K562 (cell line): ENCODE data around the gene FAM131C. TPM values are rescaled to one million over a fixed set of nuclear protein-coding genes. Genes with fewer than 3 reads are reported as not detected.

Experiments used
- BRF1 ChIP-seq: IDR thresholded peaks from 3 replicates; pipeline ENCODE4 v1.6.1; 2011; ENCODE audit warnings: borderline replicate concordance, mild to moderate bottlenecking; ENCODE audit not compliant: insufficient read length; ENCODE audit errors: extremely low read depth
- DLX4 ChIP-seq: fragments of 250-450 bp; sonication (Bioruptor Pico); IDR thresholded peaks from 2 replicates; pipeline ENCODE4 v1.6.1; 2021; ENCODE audit warnings: mild to moderate bottlenecking
- EGR1 ChIP-seq: fragments of 450-650 bp; conservative IDR thresholded peaks from 2 replicates; pipeline ENCODE4 v1.6.1; 2017; ENCODE audit warnings: mild to moderate bottlenecking
- KLF13 ChIP-seq: fragments of 450-650 bp; IDR thresholded peaks from 2 replicates; pipeline ENCODE4 v1.6.1; 2016; ENCODE audit warnings: missing genetic modification characterization, low read depth, mild to moderate bottlenecking, missing compliant biosample characterization, moderate library complexity, borderline replicate concordance
- LEF1 ChIP-seq: fragments of 450-650 bp; IDR thresholded peaks from 2 replicates; pipeline ENCODE4 v1.6.1; 2016; ENCODE audit warnings: mild to moderate bottlenecking
- MED1 ChIP-seq: sonication (generic); formaldehyde crosslinking; IDR thresholded peaks from 2 replicates; pipeline ENCODE4 v1.8.1; 2023; ENCODE audit warnings: missing genetic modification reagents, borderline replicate concordance
- MNT ChIP-seq, 2 experiments: fragments of 450-650 bp; conservative IDR thresholded peaks; 2 replicates each; pipeline ENCODE4 v1.6.1; 2017; ENCODE audit warnings: mild to moderate bottlenecking in 2 of 2, moderate library complexity in 2 of 2
- RBM17 ChIP-seq: fragments of 200-400 bp; formaldehyde crosslinking; IDR thresholded peaks from 2 replicates; pipeline ENCODE4 v1.6.1; 2017; ENCODE audit warnings: low read depth, mild to moderate bottlenecking, low read length, borderline replicate concordance
- SMAD1 ChIP-seq: fragments of 150-350 bp; IDR thresholded peaks from 2 replicates; pipeline ENCODE4 v1.6.1; 2014; ENCODE audit warnings: low read length, low read depth; ENCODE audit not compliant: partially characterized antibody
- SRSF3 ChIP-seq: fragments of 200-400 bp; formaldehyde crosslinking; IDR thresholded peaks from 2 replicates; pipeline ENCODE4 v1.6.1; 2016; ENCODE audit warnings: mild to moderate bottlenecking, low read length, moderate library complexity; ENCODE audit not compliant: insufficient read depth
- TOE1 ChIP-seq, 2 experiments: fragments of 450-650 bp in 1 of 2; sonication (generic) in 1 of 2; formaldehyde crosslinking in 1 of 2; IDR thresholded peaks; 2 replicates each; pipeline versions ENCODE4 v1.7.1 to v1.8.0; 2016 to 2022; ENCODE audit warnings: borderline replicate concordance in 2 of 2, mild to moderate bottlenecking in 2 of 2, antibody characterized with exemption in 1 of 2, inconsistent platforms in 1 of 2, low read depth in 1 of 2, missing genetic modification reagents in 1 of 2, moderate library complexity in 1 of 2
- ZBTB40 ChIP-seq, 2 experiments: fragments of 450-650 bp in 1 of 2; sonication (generic) in 1 of 2; formaldehyde crosslinking in 1 of 2; IDR thresholded peaks; 2 replicates each; pipeline versions ENCODE4 v1.7.1 to v1.9.0; 2016 to 2022; ENCODE audit warnings: inconsistent platforms in 1 of 2, mild to moderate bottlenecking in 1 of 2, missing genetic modification reagents in 1 of 2
- ZNF41 ChIP-seq: fragments of 250-450 bp; sonication (Bioruptor Pico); conservative IDR thresholded peaks from 2 replicates; pipeline ENCODE4 v1.4.0; 2020; ENCODE audit warnings: mild to moderate bottlenecking
- ZNF586 ChIP-seq: fragments of 450-650 bp; formaldehyde crosslinking; conservative IDR thresholded peaks from 2 replicates; pipeline ENCODE4 v1.4.0; 2020; ENCODE audit warnings: mild to moderate bottlenecking, moderate library complexity
- ZNF79 ChIP-seq: fragments of 250-450 bp; sonication (Bioruptor Pico); IDR thresholded peaks from 2 replicates; pipeline ENCODE4 v1.4.0; 2020; ENCODE audit warnings: low read depth, mild to moderate bottlenecking, moderate library complexity
- ZSCAN29 ChIP-seq: fragments of 450-650 bp; IDR thresholded peaks from 2 replicates; pipeline ENCODE4 v1.6.1; 2017
- polyA plus RNA-seq, 8 experiments: library from polyadenylated mRNA; depleted of rRNA in 4 of 8; stranded (reverse) in 5 of 8; unstranded in 3 of 8; fragments of >200 nt; fragmentation: Nextera tagmentation in 2 of 8; fragmentation: Illumina TruSeq in 1 of 8; extraction: Ambion mirVana in 2 of 8; extraction: Trizol in 1 of 8; gene quantifications; 2 replicates each; pipeline versions ENCODE4 v1.2.1 to v1.2.3, GENCODE V29; 2011 to 2014; ENCODE audit warnings: inconsistent platforms in 1 of 8, missing spikeins in 1 of 8
- total RNA-seq, 7 experiments: library from RNA; depleted of rRNA in 6 of 7; stranded (reverse); fragments of >200 nt in 6 of 7; fragmentation: Illumina TruSeq in 2 of 7; extraction: Trizol in 2 of 7; gene quantifications; 2 replicates each; pipeline versions ENCODE4 v1.2.1 to v1.2.3, GENCODE V29; 2011 to 2021; ENCODE audit warnings: low replicate concordance in 1 of 7

FAM131C gene
- total and polyA plus RNA-seq, 9 of the 15 experiments (the other 6 are each of a cell fraction or from before 2014, with no cell fraction given): 0.10 to 0.29 (median 0.16) TPM; not detected in 6

GRCh38 chr1:16012590-16013219, 60.7 kb downstream of the FAM131C start (continued):
- no peak for TF ChIP-seq ZNF586
- TF ChIP-seq MNT (conservative IDR thresholded peaks at IDR 0.05): peak; percentile 44 to 56; a peak in 2 of 4 replicates
- TF ChIP-seq ZSCAN29: no peak
- no peak for TF ChIP-seq ZNF41 (CRISPR knock-in tag)
- TF ChIP-seq ZNF79 (CRISPR knock-in tag): no peak
- no peak for TF ChIP-seq BRF1
- peak; percentile 30; the same call in 1 of the 2 replicates for TF ChIP-seq EGR1
- TF ChIP-seq DLX4 (CRISPR knock-in tag): no peak
- TF ChIP-seq SRSF3: no peak
- no peak for TF ChIP-seq RBM17
- peak; percentile 75; the same call in 1 of the 2 replicates for TF ChIP-seq KLF13 (tag)
- TF ChIP-seq MED1 (CRISPR knock-in tag): no peak
- no peak for TF ChIP-seq TOE1 (IDR thresholded peaks at IDR 0.05; ENCODE audit: borderline replicate concordance)
- TF ChIP-seq TOE1 (CRISPR knock-in tag; IDR thresholded peaks at IDR 0.05; ENCODE audit: borderline replicate concordance, low read depth): peak; percentile 85; the same call in 1 of the 2 replicates
- no peak for TF ChIP-seq SMAD1
- 0 out of 2 replicates have a peak, but pooled peaks have one; percentile 24 for TF ChIP-seq ZBTB40 (IDR thresholded peaks at IDR 0.05)
- no peak for TF ChIP-seq ZBTB40 (CRISPR knock-in tag; IDR thresholded peaks at IDR 0.05)
- TF ChIP-seq LEF1: peak; percentile 85
